ENCODE results near the gene RGS7.
"Not testable (repeated sequence)": the region's sequence is repeated elsewhere in the genome, so short reads cannot be mapped to it uniquely, and the experiment has no call there.

RGS7 gene

GRCh38 chr1:241130881-241131280 is 226.1 kb downstream of the RGS7 start:
- no peak for ATAC-seq

GRCh38 chr1:241129207-241129960 is 227.6 kb downstream of the RGS7 start:
- ATAC-seq = no peak

GRCh38 chr1:241125286-241125685 is 231.7 kb downstream of the RGS7 start:
- ATAC-seq = no peak

- no peak for ATAC-seq
Observed at GRCh38 chr1:241118049-241118448, 239.0 kb downstream of the RGS7 start.

- ATAC-seq = no peak
Observed at GRCh38 chr1:241115784-241116183, 241.2 kb downstream of the RGS7 start.

- ATAC-seq = no peak
Observed at GRCh38 chr1:241114699-241115233, 242.2 kb downstream of the RGS7 start.

- no peak for ATAC-seq
Observed at GRCh38 chr1:241113557-241113956, 243.4 kb downstream of the RGS7 start.

- ATAC-seq = no peak
Observed at GRCh38 chr1:241109039-241109438, 248.0 kb downstream of the RGS7 start.

- no peak for ATAC-seq
Observed at GRCh38 chr1:241105147-241105546, 251.9 kb downstream of the RGS7 start.

GRCh38 chr1:241102664-241103063 is 254.3 kb downstream of the RGS7 start:
- no peak for ATAC-seq

- no peak for ATAC-seq
Observed at GRCh38 chr1:241101622-241102021, 255.4 kb downstream of the RGS7 start.

- ATAC-seq = no peak
Observed at GRCh38 chr1:241097479-241097878, 259.5 kb downstream of the RGS7 start.

- ATAC-seq = no peak
Observed at GRCh38 chr1:241096982-241097381, 260.0 kb downstream of the RGS7 start.

GRCh38 chr1:241095847-241096246 is 261.2 kb downstream of the RGS7 start:
- no peak for ATAC-seq

- ATAC-seq = no peak
Observed at GRCh38 chr1:241090798-241091197, 266.2 kb downstream of the RGS7 start.

- ATAC-seq = not testable (repeated sequence)
Observed at GRCh38 chr1:241089066-241089465, 267.9 kb downstream of the RGS7 start.

- not testable (repeated sequence) for ATAC-seq
Observed at GRCh38 chr1:241088075-241088474, 268.9 kb downstream of the RGS7 start.

GRCh38 chr1:241086686-241087085 is 270.3 kb downstream of the RGS7 start:
- ATAC-seq = no peak

GRCh38 chr1:241083285-241083684 is 273.7 kb downstream of the RGS7 start:
- no peak for ATAC-seq

GRCh38 chr1:241081473-241081872 is 275.5 kb downstream of the RGS7 start:
- ATAC-seq = no peak

- no peak for ATAC-seq
Observed at GRCh38 chr1:241079459-241079858, 277.5 kb downstream of the RGS7 start.

GRCh38 chr1:241079047-241079446 is 278.0 kb downstream of the RGS7 start:
- no peak for ATAC-seq

- ATAC-seq = no peak
Observed at GRCh38 chr1:241077386-241078147, 279.4 kb downstream of the RGS7 start.

- no peak for ATAC-seq
Observed at GRCh38 chr1:241074507-241074906, 282.5 kb downstream of the RGS7 start.

Data from activated CD4-positive, CD25-positive, alpha-beta regulatory T cell treated with anti-CD3 and anti-CD28 coated beads, Interleukin-2, amount 50 U/mL, for 24 hours (primary cell).